GM18951 (cell line): ENCODE measurements around the gene ZNF385D.
"Not testable (repeated sequence)": the region's sequence is repeated elsewhere in the genome, so short reads cannot be mapped to it uniquely, and the experiment has no call there.

Source experiments
- POLR2A ChIP-seq: IDR thresholded peaks from 4 replicates; pipeline ENCODE4 v1.6.1; 2011; ENCODE audit warnings: mild to moderate bottlenecking; ENCODE audit not compliant: insufficient read length, insufficient read depth; ENCODE audit errors: extremely low read depth
- in situ Hi-C: fragments of 300-500 bp; cut with MboI; formaldehyde crosslinking; loops from one replicate; pipeline ENCODE4 v1.12.0; 2022; ENCODE audit warnings: low sequenced_read_pairs, mixed read lengths, inconsistent platforms; ENCODE audit not compliant: unreplicated experiment

Gene ZNF385D

GRCh38 chr3:21393683-21394311, 357.2 kb downstream of the ZNF385D start:
- in situ Hi-C loops, result no loop called here
- TF ChIP-seq POLR2A, result no peak

GRCh38 chr3:21392526-21392925, 358.5 kb downstream of the ZNF385D start:
- in situ Hi-C loops, result no loop called here
- no peak for TF ChIP-seq POLR2A

DNA sequence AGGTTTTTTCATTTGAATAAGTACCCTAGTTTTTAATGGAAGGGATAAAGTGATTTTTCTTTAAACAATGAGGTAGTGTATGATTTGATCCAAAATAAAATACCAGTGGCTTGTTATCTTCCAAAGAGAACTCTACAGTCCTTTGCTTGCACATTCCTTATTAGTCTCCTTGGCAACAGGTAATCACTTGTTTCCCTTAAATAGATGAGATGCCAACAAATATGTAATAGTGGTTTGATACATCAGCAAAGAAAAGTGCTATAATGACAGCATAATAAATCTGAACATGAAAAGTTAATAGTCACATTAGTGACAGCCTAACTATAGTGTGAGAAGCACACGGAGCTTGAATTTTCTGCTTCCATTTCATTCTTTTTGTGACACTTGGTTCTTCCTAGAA, 360.2 kb downstream of the ZNF385D start:
- in situ Hi-C loops, result no loop called here
- TF ChIP-seq POLR2A, result no peak

DNA sequence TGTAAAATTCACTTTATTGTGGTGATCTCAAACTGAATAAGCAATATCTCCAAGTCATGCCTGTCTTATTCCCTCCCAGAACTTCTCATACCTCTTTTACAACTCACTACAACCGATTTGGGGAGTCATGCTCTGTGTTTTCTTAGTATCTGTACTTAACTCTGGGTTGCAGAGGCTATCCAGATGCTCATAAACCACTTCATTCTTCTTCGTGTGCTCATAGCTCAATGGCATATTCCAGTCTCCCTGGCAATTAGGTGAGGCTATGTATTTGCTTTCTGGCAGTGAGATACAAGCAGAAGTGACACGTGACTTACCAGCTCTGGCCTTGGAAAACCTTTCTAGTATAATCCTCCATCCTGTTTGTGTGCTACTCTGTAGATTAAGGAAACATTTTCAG, 360.9 kb downstream of the ZNF385D start:
- TF ChIP-seq POLR2A, result no peak
- in situ Hi-C loops, result no loop called here

DNA sequence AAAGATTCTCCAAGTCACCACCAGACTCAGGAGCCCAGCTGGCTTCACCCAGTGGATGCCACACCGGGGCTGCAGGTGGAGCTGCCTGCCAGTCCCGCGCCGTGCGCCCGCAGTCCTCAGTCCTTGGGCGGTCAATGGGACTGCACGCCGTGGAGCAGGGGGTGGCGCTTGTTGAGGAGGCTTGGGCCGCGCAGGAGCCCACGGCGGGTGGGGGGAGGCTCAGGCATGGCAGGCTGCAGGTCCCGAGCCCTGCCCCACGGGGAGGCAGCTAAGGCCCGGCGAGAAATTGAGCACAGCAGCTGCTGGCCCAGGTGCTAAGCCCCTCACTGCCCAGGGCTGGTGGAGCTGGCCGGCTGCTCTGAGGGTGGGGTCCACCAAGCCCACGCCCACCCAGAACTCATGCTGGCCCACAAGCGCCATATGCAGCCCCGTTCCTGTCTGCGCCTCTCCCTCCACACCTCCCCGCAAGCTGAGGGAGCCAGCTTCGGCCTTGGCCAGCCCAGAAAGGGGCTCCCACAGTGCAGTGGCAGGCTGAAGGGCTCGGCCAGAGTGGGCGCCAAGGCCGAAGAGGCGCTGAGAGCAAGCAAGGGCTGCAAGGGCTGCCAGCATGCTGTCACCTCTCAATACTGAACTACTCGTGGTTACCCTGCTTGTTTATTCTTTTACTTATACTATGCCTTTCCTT, 363.7 kb downstream of the ZNF385D start:
- in situ Hi-C loops, result not testable (repeated sequence)

GRCh38 chr3:21378036-21378435, 373.0 kb downstream of the ZNF385D start:
- in situ Hi-C loops, result not testable (repeated sequence)

GRCh38 chr3:21377071-21377769, 373.8 kb downstream of the ZNF385D start:
- in situ Hi-C loops, result no loop called here
- no peak for TF ChIP-seq POLR2A

- no peak for TF ChIP-seq POLR2A
- in situ Hi-C loops, result no loop called here
These were observed 378.7 kb downstream of the ZNF385D start for GRCh38 chr3:21372316-21372715.
